Fibroblast of lung (primary cell): ENCODE data around the gene AHCYL1. TPM values are rescaled to one million over a fixed set of nuclear protein-coding genes. Genes with fewer than 3 reads are reported as not detected.

Experiments used
- DNase-seq, 2 donors: peaks; one replicate each; pipeline versions ENCODE4 v3.0.0 to v3.0.0-alpha.2; 2010; ENCODE audit warnings: low read depth in 2 of 2
- H2AFZ ChIP-seq: 2 replicates; pipeline ENCODE4 v1.5.1; 2012; ENCODE audit warnings: low read length, control low read depth, inconsistent platforms
- H3K27ac ChIP-seq: 2 replicates; pipeline ENCODE4 v1.5.1; 2011; ENCODE audit warnings: low read length, control low read depth; ENCODE audit not compliant: insufficient read depth
- H3K27me3 ChIP-seq: 2 replicates; pipeline ENCODE4 v1.5.1; 2011; ENCODE audit warnings: mild to moderate bottlenecking, low read length; ENCODE audit not compliant: control insufficient read depth, insufficient read depth
- H3K36me3 ChIP-seq: 2 replicates; pipeline ENCODE4 v1.5.1; 2011; ENCODE audit warnings: low read length; ENCODE audit not compliant: control insufficient read depth, insufficient read depth
- H3K4me1 ChIP-seq: 2 replicates; pipeline ENCODE4 v1.5.1; 2011; ENCODE audit warnings: low read length; ENCODE audit not compliant: control insufficient read depth, insufficient read depth; ENCODE audit errors: extremely low read depth
- H3K4me2 ChIP-seq: 2 replicates; pipeline ENCODE4 v1.5.1; 2011; ENCODE audit warnings: low read length, control low read depth; ENCODE audit not compliant: insufficient read depth; ENCODE audit errors: extremely low read depth
- H3K4me3 ChIP-seq, 4 experiments: fragments of 200-600 bp in 1 of 4; sonication (generic) in 1 of 4; replicated peaks in 1 of 4; 2 replicates each; pipeline ENCODE4 v1.5.1; 2011 to 2016; ENCODE audit warnings: low read length in 4 of 4, low read depth in 3 of 4, mild to moderate bottlenecking in 3 of 4, control low read depth in 2 of 4, inconsistent platforms in 1 of 4, mixed read lengths in 1 of 4; ENCODE audit not compliant: insufficient read depth in 1 of 4; ENCODE audit errors: control extremely low read depth in 1 of 4
- H3K79me2 ChIP-seq: 2 replicates; pipeline ENCODE4 v1.5.1; 2012; ENCODE audit warnings: mild to moderate bottlenecking, low read length, inconsistent platforms; ENCODE audit not compliant: control insufficient read depth, insufficient read depth
- H3K9ac ChIP-seq: 2 replicates; pipeline ENCODE4 v1.5.1; 2011; ENCODE audit warnings: mild to moderate bottlenecking, low read length, control low read depth; ENCODE audit not compliant: insufficient read depth
- H3K9me3 ChIP-seq: 2 replicates; pipeline ENCODE4 v1.5.1; 2012; ENCODE audit warnings: low read depth, low read length; ENCODE audit not compliant: control insufficient read depth, insufficient read depth
- H4K20me1 ChIP-seq: 2 replicates; pipeline ENCODE4 v1.5.1; 2011; ENCODE audit warnings: low read length; ENCODE audit not compliant: control insufficient read depth, insufficient read depth; ENCODE audit errors: extremely low read depth
- EZH2 ChIP-seq: IDR thresholded peaks from 2 replicates; pipeline ENCODE4 v1.5.1; 2012; ENCODE audit warnings: low read length, control low read depth, mild to moderate bottlenecking; ENCODE audit errors: missing control alignments
- polyA plus RNA-seq, 2 donors: library from polyadenylated mRNA; depleted of rRNA in 1 of 2; stranded (reverse) in 1 of 2; unstranded in 1 of 2; fragments of >200 nt; gene quantifications; 2 replicates each; pipeline ENCODE4 v1.2.1, GENCODE V29; 2011 to 2012; ENCODE audit warnings: missing spikeins in 1 of 2
- total RNA-seq: library from RNA; depleted of rRNA; stranded (reverse); fragments of >200 nt; gene quantifications from 2 replicates; pipeline ENCODE4 v1.2.1, GENCODE V29; 2014
- TF ChIP-seq, protein P1 (sequence below), 2 donors: IDR thresholded peaks in 1 of 2; conservative IDR thresholded peaks in 1 of 2; 1 replicate in 1 of 2; 2 replicates in 1 of 2; pipeline ENCODE4 v1.5.1; 2011 to 2012; ENCODE audit warnings: low read length in 2 of 2, control low read depth in 1 of 2, inconsistent platforms in 1 of 2, low read depth in 1 of 2, mild to moderate bottlenecking in 1 of 2

Gene AHCYL1
- total and polyA plus RNA-seq, 2 donors (not counting 1 experiment from before 2014, with no cell fraction given): 70.5 to 83.3 TPM

DNA sequence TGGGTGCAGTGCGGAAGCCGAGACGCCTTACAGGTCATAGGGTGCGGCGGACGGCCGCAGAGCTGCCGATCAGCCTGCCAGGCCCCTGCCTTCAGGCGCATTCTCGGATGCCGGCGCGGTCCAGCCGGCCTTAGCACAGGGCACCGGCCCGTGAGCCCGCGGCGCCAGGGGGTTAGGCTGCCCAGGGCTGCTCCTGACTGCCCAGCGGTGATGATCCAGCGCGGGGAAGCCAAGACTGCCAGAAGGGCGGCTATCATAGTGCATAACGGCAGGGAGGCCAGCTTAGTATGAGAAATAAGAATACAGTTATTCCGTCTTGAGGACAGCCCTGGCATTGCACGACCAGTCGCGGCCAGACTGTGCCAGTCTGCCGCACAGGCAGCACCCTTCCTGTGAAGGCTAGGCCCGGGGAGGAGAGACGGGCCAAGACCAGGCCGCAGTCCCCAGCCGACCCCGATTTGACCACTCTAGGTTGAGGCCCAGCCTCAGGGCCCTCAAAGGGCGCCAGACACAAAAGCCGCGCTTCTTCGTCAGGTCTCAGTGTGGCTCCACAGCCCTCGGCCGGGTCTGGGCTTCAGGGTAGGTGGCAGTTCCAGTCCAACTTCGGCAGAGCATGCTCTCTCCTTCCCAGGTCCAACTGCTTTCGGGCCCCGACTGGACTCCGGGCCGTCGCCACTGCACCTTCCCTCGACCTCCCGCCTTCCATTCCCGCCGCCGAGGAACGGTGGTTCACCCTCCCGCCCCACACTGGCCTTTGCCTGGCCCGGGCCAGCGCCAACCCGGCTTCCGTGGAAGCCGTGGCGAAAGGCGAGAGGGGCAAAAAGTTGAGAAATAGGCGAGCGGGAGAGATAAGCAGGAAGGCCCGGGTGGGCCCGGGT, 85.1 kb downstream of the AHCYL1 start:
- Histone ChIP-seq H3K9me3 (no peaks in the 10 kb centered on the region), H3K36me3 (no peaks in the 10 kb centered on the region), H3K9ac (no peak overlapping the region), H3K79me2 (no peaks in the 10 kb centered on the region), H3K27ac (no peak overlapping the region), H3K4me1 (no peaks in the 10 kb centered on the region), H2AFZ (no peak overlapping the region), H3K4me3 (no peak overlapping the region), H3K4me2 (no peak overlapping the region), H3K27me3 (peaks cover 70% of the 10 kb centered on the region), H4K20me1 (no peaks in the 10 kb centered on the region)
- no peak for DNase-seq
- peak; percentile 96 for TF ChIP-seq EZH2
- TF ChIP-seq, protein P1, sequence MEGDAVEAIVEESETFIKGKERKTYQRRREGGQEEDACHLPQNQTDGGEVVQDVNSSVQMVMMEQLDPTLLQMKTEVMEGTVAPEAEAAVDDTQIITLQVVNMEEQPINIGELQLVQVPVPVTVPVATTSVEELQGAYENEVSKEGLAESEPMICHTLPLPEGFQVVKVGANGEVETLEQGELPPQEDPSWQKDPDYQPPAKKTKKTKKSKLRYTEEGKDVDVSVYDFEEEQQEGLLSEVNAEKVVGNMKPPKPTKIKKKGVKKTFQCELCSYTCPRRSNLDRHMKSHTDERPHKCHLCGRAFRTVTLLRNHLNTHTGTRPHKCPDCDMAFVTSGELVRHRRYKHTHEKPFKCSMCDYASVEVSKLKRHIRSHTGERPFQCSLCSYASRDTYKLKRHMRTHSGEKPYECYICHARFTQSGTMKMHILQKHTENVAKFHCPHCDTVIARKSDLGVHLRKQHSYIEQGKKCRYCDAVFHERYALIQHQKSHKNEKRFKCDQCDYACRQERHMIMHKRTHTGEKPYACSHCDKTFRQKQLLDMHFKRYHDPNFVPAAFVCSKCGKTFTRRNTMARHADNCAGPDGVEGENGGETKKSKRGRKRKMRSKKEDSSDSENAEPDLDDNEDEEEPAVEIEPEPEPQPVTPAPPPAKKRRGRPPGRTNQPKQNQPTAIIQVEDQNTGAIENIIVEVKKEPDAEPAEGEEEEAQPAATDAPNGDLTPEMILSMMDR (conservative IDR thresholded peaks at IDR 0.05 in 1 of 2, IDR thresholded peaks at IDR 0.05 in 1 of 2; ENCODE audit: low read depth in 1 of 2, low read length in 2 of 2): no peak

DNA sequence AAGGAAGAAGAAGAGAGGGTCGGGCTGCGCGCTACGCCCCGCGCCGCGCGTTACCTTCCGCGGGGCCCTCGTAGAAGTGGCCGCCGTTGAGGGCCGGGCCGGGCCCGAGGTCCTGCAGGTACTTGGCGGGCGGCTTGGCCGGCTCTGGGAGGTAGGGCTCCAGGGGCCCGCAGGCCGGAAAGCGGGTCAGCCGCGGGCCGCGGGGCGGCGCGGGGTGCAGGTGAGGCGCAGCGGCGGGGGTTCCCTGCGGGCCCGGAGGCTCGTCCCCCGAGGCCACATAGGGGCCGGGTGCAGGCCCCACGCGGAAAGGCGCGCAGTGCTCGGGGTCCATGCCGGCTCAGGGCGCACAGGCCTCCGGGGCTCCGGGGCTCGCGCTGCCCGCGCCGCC, 85.7 kb downstream of the AHCYL1 start:
- H3K4me3 ChIP-seq: no peak overlapping the region
- H3K4me1 ChIP-seq: no peaks in the 10 kb centered on the region
- no peak for DNase-seq
- peaks cover 70% of the 10 kb centered on the region for H3K27me3 ChIP-seq
- H3K27ac ChIP-seq: no peak overlapping the region
- H3K36me3 ChIP-seq: no peaks in the 10 kb centered on the region
- H4K20me1 ChIP-seq: no peaks in the 10 kb centered on the region
- no peaks in the 10 kb centered on the region for H3K79me2 ChIP-seq
- H2AFZ ChIP-seq: no peak overlapping the region
- no peak overlapping the region for H3K9ac ChIP-seq
- TF ChIP-seq EZH2: no peak
- TF ChIP-seq, protein P1 (conservative IDR thresholded peaks at IDR 0.05 in 1 of 2, IDR thresholded peaks at IDR 0.05 in 1 of 2; ENCODE audit: low read depth in 1 of 2, low read length in 2 of 2): no peak
- H3K4me2 ChIP-seq: no peak overlapping the region
- H3K9me3 ChIP-seq: no peaks in the 10 kb centered on the region

DNA sequence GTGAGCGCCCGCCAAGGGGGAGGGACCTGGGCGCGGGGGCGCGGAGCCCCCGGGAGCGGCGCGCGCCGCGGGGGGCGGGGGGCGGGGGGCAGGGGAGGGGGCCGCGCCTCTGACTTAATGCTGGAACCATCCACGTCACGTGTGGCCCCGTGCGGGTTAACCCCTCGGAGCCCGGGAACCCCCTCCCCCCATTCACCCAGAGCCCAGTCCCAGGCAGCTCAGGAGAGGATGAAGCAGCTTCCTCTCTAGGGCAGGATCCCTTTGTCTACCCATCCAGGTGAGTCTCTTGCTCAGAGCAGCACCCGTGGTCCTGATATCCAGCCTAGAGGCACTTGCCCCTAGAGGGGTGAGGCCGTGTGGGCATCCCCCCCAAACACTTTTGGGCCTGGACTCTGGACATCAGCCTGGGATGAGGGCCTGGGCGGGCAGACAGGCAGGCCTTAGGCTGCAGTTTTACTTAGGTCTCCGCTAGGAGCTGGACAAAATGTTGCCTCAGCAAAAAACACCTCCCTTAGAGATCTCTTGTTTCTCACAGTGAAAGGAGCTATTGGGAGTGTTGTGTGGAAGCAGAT, 86.2 kb downstream of the AHCYL1 start, which contains the start of gene ALX3:
TSS of gene ALX3 (minus strand) at position 2 of the 572 bp plus-strand sequence. CDS start 60 bp downstream, outside the sequence.
- Histone ChIP-seq H3K9ac (no peak within 1 kb of the TSS), H3K4me1 (no peaks in the 10 kb centered on the region), H3K4me2 (no peak within 1 kb of the TSS), H3K27me3 (peaks cover 67% of the 10 kb centered on the region), H3K9me3 (no peaks in the 10 kb centered on the region), H2AFZ (no peak within 1 kb of the TSS), H3K36me3 (no peaks in the 10 kb centered on the region), H3K27ac (no peak within 1 kb of the TSS), H4K20me1 (no peaks in the 10 kb centered on the region), H3K4me3 (no peak within 1 kb of the TSS), H3K79me2 (no peaks in the 10 kb centered on the region)
- TF ChIP-seq, protein P1 (conservative IDR thresholded peaks at IDR 0.05 in 1 of 2, IDR thresholded peaks at IDR 0.05 in 1 of 2; ENCODE audit: low read depth in 1 of 2, low read length in 2 of 2): no peak
- peak; percentile 78 for TF ChIP-seq EZH2
- DNase-seq: no peak
